Fibroblast of skin of left biceps (primary cell): ENCODE results near the gene ALG1.
"Not testable (repeated sequence)": the region's sequence is repeated elsewhere in the genome, so short reads cannot be mapped to it uniquely, and the experiment has no call there.

Experiments used
- DNase-seq, 2 experiments: peaks; one replicate each; pipeline ENCODE4 v3.0.0-alpha.2; 2013; ENCODE audit warnings: low read depth in 2 of 2

ALG1 gene

DNA sequence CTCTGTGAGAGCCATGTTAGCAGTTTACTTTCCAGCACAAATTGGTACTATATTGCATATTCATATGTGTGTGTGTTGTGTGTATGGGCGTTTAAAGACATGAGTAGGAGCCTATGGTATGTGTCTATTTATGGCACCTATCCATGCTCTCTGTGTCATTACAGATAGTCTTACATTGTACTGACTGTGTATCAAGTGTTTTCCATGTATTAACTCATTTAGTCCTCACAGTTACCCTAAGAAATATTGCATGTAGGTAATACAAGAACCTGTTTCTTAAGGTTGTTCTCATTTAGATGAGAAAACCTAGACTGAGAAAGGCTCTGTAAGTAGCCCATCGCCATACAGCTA is 1.6 kb downstream of the ALG1 start:
- DNase-seq: no peak

DNA sequence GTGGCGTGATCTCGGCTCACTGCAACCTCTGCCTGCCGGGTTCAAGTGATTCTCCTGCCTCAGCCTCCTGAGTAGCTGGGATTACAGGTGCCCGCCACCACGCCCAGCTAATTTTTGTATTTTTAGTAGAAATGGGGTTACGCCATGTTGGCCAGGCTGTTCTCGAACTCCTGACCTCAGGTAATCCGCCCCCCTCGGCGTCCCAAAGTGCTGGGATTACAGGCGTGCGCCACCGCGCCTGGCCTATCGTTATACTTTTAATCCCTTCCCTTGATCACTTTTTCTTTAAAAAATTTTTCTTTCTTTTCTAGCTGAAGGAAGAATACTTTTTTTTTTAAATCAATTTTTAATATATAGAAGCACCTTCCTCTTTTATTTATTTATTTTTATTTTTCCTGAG is 2.1 kb downstream of the ALG1 start:
- DNase-seq: not testable (repeated sequence)

DNA sequence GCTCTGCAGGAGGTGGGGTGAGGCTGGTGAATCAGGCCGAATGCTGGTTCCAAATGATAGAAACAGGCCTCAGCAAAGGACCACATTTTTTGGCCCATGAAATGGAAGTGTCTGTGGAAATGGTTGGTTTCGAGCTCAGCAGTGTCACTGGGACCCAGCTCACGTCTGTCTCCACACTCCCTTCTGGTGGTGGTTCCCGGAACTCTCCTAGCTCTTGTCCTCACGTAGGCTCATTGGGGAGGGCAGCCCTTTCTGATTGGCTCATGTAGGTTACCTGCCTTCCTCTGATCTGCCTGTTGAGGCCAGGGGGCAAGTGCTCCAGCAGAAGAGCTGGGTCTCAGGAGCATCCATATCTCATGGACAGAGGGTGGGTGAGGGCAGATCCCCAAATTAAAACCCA is 4.0 kb downstream of the ALG1 start:
- DNase-seq: no peak

DNA sequence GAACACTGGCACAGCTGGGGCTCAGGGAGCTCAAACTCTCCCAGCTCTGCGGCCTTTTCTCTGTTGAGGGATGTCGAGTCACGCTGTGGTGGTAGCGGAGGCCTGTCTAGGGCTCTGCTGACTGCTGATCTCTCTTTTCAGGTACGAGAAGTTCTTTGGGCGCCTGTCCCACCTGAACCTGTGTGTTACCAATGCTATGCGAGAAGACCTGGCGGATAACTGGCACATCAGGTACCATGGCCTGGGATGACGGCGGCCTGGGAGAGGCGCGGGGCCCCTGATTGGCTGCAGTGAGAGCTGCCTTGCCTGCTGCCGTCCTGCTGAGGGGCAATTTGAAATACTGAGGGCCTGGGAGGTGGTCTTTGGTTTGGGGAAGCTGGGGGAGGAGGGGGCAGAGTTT is 5.7 kb downstream of the ALG1 start:
- no peak for DNase-seq

DNA sequence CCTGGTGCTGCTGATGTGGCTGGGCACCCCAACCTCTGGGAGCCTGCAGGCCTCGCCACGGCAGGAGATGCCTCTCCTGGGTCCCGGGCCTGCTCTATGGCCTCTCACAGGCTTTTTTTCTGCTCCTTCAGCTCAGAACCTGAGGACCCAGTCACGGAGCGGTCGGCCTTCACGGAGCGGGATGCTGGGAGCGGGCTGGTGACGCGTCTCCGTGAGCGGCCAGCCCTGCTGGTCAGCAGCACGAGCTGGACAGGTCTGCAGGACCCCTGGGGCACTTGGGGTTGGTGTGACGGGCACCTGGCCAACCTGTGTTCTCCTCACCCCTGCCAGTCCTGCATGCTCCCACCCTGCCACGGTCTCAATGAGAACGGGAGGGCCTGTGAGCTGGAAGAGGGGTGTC is 7.0 kb downstream of the ALG1 start:
- DNase-seq: no peak

DNA sequence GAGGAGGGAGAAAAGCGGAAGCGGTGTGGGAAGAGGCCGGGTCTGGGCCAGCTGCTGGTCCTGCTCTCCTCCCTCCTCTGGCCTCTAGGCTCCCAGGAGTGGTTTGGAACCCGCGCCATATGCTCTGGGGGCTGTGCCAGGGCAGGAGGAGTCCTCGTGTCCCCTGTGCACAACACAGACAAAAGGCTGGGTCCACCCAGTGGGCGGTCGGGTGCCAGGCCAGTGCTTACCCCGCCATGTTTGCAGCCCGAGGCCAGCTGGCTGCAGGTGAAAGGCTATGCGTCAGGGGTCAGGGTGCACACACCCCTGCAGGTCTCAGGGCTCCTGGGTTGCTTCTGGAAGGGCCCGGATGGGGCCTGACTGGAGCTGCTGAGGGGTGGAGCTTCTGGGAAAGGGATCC is 8.8 kb downstream of the ALG1 start:
- not testable (repeated sequence) for DNase-seq

DNA sequence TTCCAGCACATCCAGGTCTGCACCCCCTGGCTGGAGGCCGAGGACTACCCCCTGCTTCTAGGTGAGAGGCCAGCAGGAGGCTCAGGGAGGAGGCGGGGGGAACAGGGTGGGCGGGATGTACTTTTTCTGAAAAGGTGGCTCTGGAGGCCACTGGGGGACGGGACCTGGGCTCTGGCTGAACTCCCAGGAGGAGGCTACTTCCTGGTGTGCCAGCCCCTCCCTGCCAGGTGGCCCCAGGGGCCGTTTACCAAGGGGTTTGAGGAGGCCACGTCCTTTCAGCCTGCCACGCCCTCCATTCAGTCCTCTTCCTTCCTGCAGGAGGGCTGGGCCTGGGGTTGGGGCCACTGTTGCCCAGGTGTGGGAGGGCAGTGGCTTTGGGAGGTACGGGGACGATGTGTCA is 9.4 kb downstream of the ALG1 start:
- DNase-seq: not testable (repeated sequence)

DNA sequence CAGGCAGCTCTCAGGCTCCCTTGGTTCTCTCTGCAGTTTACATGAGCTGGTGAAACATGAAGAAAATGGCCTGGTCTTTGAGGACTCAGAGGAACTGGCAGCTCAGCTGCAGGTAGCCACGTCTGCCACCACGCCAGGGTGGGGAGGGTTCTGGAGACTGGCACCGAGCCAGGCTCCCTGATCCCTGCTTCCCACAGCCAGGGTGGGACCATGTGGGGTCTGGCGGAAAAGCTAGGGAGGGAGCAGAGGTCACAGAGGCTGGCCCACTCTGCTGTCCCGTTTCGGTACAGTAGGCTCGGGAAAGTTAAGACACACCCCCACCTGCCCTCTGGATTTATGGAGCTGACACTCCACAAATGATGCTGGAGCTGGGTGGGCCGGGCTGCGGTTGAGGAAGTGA is 12.0 kb downstream of the ALG1 start:
- not testable (repeated sequence) for DNase-seq

DNA sequence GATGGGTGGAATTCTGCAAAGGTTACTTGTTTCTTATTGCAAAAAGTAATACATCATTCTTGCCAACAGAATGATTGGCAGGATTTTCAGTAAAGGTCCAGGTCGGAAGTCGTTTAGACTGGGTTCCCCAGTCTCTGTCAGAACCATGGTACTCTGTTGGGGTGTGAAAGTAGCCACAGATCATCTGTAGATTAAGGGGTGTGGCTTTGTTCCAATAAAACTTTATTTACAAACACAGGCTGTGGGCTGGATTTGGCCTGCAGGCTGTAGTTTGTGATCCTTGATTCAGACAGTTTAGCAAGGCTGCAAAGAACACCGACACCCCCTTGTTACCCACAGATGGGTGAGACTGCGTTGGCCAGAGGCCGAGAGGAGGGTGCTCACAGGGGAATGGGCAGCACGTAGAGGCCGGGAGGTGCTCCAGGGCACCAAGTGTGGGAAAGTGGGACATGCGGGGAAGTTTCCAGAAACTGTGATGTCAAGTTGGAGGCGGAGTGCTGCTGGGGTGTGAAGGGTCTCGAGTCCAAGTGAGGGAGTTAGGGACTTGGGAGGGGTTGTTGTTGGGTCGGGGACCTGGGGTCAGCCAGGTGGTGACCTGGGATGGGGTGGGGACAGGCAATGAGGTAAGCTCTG is 12.6 kb downstream of the ALG1 start:
- not testable (repeated sequence) for DNase-seq

DNA sequence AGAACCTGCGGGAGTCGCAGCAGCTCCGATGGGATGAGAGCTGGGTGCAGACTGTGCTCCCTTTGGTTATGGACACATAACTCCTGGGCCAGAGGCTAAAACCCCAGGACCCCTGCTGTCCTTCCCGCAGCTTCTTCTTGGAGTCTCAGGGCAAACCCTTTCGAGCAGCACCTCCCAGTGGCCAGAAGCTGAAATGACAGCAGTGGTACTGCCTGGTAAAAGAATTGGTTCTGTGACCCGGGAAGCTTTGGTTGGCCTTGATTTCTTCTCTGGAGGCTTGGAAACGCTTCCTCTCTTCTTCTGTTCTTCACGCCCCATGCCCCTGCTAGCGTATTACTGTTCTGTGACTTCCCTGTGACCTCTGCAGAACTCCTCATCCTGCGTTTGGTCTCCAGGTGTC is 13.2 kb downstream of the ALG1 start:
- DNase-seq: not testable (repeated sequence)

DNA sequence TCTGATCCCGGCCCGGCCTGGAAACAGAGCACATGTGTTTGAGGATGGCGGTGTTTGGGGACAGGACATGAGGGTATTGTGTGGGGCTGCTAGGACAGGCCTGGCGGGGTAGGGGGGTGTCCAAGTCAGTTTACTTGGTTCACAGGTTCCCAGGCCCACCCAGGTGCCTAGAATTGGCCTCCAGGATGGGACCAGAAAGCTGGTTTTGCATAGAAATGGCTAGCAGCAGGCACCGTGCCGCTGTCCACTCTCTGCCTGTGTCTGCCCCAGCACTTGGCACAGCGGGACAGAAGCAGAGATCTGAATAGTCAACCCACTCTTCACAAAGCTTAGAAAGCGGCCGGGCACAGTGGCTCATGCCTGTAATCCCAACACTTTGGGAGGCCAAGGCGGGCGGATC is 14.1 kb downstream of the ALG1 start:
- DNase-seq: not testable (repeated sequence)

DNA sequence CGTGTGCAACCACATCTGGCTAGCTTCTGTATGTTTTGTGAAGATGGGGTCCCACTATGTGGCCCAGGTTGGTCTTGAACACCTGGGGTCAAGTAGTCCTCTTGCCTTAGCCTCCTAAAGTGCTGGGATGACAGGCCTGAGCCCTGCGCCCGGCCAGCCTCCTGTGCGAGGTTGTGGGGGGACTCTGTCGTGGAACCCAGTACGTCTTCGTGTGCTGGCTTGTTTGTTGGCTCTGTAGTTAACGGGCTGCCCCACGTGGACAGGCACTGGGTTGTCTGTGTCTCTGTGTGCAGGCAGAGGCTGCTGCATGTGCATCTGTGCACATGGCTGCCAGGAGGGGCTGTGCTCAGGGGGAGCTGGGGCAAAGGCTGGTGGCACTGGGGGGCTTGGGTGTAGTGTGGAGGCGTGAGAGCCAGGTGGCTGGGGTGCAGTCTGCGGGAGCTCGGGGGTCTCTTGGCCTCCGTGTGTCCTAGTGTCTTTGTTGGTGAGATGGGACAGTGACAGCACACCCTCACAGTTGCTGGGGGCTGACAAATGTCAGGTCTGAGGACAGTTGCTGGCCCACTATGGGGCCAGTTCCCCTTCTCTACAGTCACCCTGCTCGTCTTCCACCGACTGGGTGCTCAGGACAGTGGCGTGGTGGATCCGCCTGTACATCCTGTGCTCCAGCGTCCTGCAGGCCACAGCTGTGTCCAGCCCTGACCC is 16.6 kb downstream of the ALG1 start:
- not testable (repeated sequence) for DNase-seq

DNA sequence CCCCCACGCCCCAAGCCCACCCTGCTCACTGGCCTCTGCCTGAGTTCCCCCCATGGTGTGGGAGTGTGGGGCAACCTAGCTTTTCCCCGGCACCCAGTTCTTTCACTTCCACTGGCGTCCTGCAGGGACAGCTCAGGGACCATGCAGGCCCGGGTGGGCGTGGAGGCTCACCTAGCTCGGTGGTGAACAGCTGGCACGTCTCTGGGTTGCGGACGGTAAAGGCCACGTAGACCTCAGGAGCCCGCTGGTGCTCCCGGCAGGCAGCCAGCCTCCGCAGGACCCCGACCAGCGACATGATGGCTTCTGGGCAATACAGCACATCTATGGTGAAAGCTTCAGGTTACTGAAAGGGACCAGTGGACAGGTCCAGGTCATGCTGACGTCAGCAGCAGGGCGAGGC is 17.3 kb downstream of the ALG1 start:
- DNase-seq: not testable (repeated sequence)

DNA sequence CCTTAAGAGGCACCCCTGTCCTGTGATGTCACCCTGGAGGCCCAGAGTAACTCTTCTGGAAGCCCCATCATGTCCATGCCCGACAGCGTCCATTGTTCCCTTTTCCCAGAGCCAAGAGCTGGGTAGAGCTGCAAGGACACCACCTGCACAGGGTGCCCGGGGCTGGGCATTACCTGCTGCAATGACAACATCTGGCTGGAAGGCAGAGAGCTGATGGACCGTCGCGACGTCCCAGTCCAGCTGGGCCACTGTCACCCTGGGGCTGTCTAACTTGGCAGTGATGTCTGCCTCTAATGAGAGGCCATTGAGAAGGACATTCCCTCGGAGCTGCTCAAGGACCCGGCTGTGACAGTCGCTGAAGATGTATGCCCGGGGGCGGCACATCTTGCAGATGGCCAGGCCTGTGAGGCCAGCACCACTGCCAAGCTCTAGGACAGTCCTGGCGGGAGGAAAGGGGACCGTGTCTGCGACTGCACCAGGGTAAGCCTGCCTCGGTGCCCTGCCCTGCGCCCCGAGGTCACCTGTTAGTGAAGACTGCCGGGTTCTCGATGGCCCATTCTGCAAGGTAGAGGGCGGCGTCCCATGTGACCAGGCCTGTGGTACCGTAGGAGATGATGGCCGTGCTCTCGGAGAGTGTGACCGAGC is 18.4 kb downstream of the ALG1 start:
- not testable (repeated sequence) for DNase-seq

DNA sequence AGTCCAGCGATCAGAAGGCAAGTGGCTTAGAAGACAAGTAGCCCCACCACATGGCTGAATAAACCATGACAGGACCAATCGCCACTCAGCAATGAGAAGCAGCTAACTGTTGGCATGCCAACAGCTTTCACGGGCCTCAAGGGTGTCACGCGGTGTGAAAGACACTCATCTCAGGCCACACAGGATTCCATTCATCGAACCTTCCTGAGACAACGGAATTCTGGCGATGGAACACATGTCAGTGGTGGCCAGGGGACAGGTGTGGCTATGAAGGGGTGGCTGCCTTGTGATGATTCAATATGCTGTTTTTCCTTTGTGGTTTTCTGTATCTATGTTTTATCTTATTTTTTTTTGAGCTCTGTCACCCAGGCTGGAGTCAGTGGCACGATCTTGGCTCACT is 18.9 kb downstream of the ALG1 start:
- not testable (repeated sequence) for DNase-seq

DNA sequence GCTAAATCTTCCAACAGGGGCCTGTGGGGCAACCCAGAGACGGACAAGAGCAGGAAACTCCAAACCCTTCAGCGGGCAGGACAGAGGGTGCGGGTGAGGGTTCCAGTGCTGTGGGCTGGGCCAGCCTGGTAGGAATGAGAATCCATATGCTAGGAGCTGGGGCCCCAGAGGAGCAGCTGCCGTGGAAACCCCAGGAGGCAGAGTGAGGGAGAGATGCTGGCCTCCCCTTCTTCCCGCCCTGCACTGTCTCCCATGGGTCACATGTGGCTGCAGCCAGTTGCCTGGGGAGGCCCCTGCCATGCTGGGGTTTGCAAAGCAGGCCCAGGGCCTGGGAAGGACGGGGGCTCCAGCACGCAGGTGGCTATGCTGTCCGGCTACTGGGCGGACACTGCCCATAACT is 21.4 kb downstream of the ALG1 start:
- not testable (repeated sequence) for DNase-seq

DNA sequence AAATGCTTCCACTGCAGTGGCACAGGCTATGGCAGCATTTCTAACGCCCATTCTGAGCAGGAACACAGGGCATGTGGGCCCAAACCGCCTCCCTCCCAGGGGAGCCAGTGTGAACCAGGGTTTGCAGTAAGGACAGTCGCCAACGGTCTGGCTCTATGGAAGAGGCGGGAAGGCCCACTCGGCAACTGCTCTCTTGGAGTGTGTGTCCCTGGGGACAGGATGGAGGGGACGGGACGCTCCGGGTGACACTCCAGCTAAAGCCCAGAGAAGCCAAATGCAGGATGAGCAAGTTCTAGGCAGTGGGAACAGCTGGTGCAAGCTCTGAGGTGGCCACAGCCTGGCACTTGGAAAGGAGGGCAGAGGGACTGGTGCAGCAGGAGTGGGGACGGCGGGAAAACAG is 22.1 kb downstream of the ALG1 start:
- not testable (repeated sequence) for DNase-seq

DNA sequence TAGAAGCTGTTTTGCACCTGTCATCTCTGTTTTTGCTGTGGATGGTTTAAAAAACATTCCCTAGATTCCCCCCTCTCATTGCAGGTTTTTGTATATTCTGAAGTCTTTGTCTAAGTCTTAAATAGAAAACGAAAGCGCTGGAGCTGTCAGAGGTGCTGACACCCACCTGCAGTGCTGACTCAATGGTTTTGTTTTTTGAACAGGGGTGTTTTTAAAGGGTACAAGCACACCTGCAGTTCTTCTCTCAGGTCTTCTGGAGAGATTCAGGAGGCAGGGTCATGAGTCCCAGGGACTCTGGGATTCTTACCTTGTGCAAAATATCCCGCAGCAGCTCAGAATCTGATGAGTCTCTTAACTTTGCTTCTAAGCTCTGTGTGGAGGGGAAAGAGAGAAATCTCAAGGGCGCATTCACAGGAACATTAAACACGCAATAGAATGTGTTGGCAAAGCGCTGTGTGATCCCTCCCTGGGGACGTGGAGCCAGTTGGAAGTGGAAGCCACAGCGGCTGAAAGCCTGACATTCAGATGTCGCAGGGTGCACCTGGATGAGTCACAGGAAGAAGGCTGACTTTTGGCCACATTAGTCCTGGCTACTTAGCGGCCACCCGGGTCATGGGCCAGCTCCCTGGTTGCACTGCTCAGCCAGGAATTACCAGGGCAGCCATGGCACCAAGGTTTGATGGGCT is 23.6 kb downstream of the ALG1 start:
- not testable (repeated sequence) for DNase-seq

DNA sequence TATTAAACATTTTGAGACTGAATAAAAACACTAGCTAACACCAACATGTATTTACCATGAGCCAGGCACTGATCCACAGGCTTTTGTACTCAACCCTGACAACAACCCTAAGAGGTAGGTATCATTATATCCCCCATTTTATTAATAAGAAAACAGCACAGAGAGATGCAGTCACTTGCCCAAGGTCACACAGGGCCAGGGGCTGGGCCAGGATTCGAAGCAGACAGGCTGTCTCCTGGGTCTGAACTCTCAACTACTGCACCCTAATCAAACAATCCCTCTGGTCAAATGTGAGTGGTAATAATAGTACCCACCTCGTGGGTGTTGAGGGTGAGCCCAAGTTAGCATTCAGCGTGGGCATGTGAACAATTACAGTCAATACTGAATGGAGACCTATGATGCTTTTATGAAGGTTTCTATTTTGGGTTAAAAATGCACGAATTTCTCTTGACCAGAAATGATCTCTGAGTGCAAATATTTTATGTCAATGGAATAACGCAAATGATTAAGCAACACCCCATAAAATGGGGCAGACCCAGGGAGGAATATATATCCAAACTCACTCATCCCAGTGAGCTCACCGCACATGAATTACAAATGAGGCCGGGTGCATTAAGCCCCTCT is 24.9 kb downstream of the ALG1 start:
- DNase-seq: not testable (repeated sequence)

DNA sequence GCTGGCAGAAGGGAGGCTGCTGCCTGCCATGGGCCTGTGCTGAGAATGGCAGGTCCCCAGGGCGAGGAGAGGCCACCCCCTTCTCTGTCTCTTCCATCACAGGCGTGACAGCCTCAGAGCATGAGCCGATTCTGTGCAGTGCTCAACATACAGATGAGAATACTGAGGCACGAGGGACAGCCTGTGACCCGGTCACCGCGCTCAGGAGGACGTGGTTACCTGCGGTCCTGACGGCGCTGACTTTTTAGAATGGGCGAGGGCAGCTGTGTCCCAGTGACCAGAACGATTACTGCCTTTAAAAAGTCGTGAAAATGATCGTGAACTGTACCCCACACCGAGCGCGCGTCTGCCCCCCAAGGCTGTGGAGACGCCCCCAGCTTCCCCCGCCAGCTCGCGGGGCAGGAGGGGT is 25.4 kb downstream of the ALG1 start:
- not testable (repeated sequence) for DNase-seq

DNA sequence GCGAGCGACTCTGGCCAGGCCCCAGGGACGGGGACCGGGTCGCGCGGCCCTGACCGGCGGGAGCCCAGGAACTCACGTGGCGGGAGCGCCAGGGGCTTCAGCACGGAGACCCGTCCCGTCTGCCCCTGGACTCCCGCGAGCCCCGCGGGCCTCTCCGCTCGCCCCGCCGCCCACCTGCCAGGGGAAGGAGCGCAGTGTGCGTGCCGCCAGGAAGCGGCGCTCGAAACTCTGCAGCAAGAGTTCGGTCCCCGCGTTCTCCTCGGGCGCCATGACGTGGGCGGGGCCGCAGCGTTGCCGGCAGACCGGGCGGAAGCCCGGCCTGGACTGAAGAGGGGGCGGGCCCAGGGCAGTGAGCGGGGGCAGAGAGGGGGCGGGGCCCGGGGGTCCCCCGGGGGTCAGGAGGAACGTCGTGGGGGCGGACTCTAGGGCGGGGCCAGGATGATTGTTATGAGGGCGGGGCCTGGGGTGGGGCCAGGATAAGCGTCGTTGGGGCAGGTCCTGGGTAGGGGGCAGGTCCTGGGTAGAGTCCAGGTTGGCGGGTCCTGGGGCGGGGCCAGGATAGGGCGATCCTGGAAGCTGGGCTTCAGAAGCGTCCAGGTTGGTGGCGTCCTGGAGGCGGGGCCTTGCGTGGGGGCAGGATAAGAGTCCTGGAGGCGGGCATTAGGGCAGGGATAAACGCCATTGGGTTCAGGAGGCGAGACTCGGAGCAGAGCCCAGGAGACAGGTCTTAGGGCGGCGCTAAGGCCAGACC is 26.0 kb downstream of the ALG1 start, which contains the start of gene EEF2KMT:
EEF2KMT (minus strand) TSS at position 326 of the 751 bp plus-strand sequence; CDS start at position 270, 56 bp downstream.
- DNase-seq: peak; percentile 99
